Neural crest cell (in vitro differentiated cells): ENCODE results near the gene SSBP2. TPM values are rescaled to one million over a fixed set of nuclear protein-coding genes. Genes with fewer than 3 reads are reported as not detected.

Experiments
- DNase-seq: peaks from one replicate; pipeline ENCODE4 v3.0.0; 2021; ENCODE audit warnings: low read depth, mixed read lengths, low spot score
- H3K27ac Mint-ChIP-seq: one replicate; pipeline ENCODE4 v1.8.0; 2021; ENCODE audit warnings: mild to moderate bottlenecking, mixed read lengths; ENCODE audit not compliant: unreplicated experiment
- H3K27me3 Mint-ChIP-seq: 2 replicates; pipeline ENCODE4 v1.8.0; 2021; ENCODE audit warnings: low read depth, mild to moderate bottlenecking, mixed read lengths
- H3K36me3 Mint-ChIP-seq: 2 replicates; pipeline ENCODE4 v1.8.0; 2021; ENCODE audit warnings: low read depth, mild to moderate bottlenecking, mixed read lengths
- H3K4me1 Mint-ChIP-seq: 2 replicates; pipeline ENCODE4 v1.8.0; 2021; ENCODE audit warnings: mixed read lengths
- H3K4me3 Mint-ChIP-seq: one replicate; pipeline ENCODE4 v1.8.0; 2021; ENCODE audit warnings: mild to moderate bottlenecking, mixed read lengths
- H3K9me3 Mint-ChIP-seq: 2 replicates; pipeline ENCODE4 v1.8.0; 2021; ENCODE audit warnings: mixed read lengths
- CTCF ChIP-seq: fragments of 200-600 bp; sonication (generic); conservative IDR thresholded peaks from 2 replicates; pipeline ENCODE4 v1.5.0; 2021; ENCODE audit warnings: antibody characterized with exemption, mild to moderate bottlenecking
- total RNA-seq: library from RNA; stranded (reverse); gene quantifications from 2 replicates; pipeline ENCODE4 v1.2.1, GENCODE V29; 2021

Gene SSBP2
- total RNA-seq, 1 donor from 2014 or later: 81.7 TPM

GRCh38 chr5:81650987-81651386, 99.9 kb downstream of the SSBP2 start:
- TF ChIP-seq CTCF: no peak
- Mint-ChIP-seq H3K27me3 (no peaks in the 10 kb centered on the region), H3K27ac (no peak overlapping the region), H3K9me3 (no peaks in the 10 kb centered on the region), H3K4me1 (no peaks in the 10 kb centered on the region), H3K4me3 (no peak overlapping the region), H3K36me3 (peaks cover 16% of the 10 kb centered on the region)
- no peak for DNase-seq

- DNase-seq: no peak
- no peak overlapping the region for H3K27ac Mint-ChIP-seq
- H3K4me3 Mint-ChIP-seq: no peak overlapping the region
- TF ChIP-seq CTCF: no peak
- no peaks in the 10 kb centered on the region for H3K4me1 Mint-ChIP-seq
- no peaks in the 10 kb centered on the region for H3K9me3 Mint-ChIP-seq
- no peaks in the 10 kb centered on the region for H3K27me3 Mint-ChIP-seq
- H3K36me3 Mint-ChIP-seq: peaks cover 7% of the 10 kb centered on the region
These were observed 104.4 kb downstream of the SSBP2 start for GRCh38 chr5:81646469-81646995.

- no peak for DNase-seq
- H3K4me3 Mint-ChIP-seq: no peak overlapping the region
- H3K4me1 Mint-ChIP-seq: peaks cover 1% of the 10 kb centered on the region
- H3K36me3 Mint-ChIP-seq: peaks cover 7% of the 10 kb centered on the region
- H3K27me3 Mint-ChIP-seq: no peaks in the 10 kb centered on the region
- TF ChIP-seq CTCF: no peak
- no peaks in the 10 kb centered on the region for H3K9me3 Mint-ChIP-seq
- H3K27ac Mint-ChIP-seq: no peak overlapping the region
These were observed 108.7 kb downstream of the SSBP2 start for GRCh38 chr5:81642210-81642609.

- no peak overlapping the region for H3K27ac Mint-ChIP-seq
- DNase-seq: no peak
- no peaks in the 10 kb centered on the region for H3K9me3 Mint-ChIP-seq
- no peak for TF ChIP-seq CTCF
- peaks cover 2% of the 10 kb centered on the region for H3K36me3 Mint-ChIP-seq
- no peak overlapping the region for H3K4me3 Mint-ChIP-seq
- H3K27me3 Mint-ChIP-seq: no peaks in the 10 kb centered on the region
- peaks cover 6% of the 10 kb centered on the region for H3K4me1 Mint-ChIP-seq
These were observed 111.3 kb downstream of the SSBP2 start for GRCh38 chr5:81639556-81639955.

- Mint-ChIP-seq H3K4me1 (peaks cover 6% of the 10 kb centered on the region), H3K27me3 (no peaks in the 10 kb centered on the region), H3K36me3 (no peaks in the 10 kb centered on the region), H3K4me3 (no peak overlapping the region), H3K27ac (no peak overlapping the region), H3K9me3 (no peaks in the 10 kb centered on the region)
- TF ChIP-seq CTCF: no peak
- DNase-seq: no peak
These were observed 112.4 kb downstream of the SSBP2 start for GRCh38 chr5:81638471-81638870.

- peaks cover 6% of the 10 kb centered on the region for H3K4me1 Mint-ChIP-seq
- TF ChIP-seq CTCF: no peak
- H3K9me3 Mint-ChIP-seq: no peaks in the 10 kb centered on the region
These were observed 117.0 kb downstream of the SSBP2 start for GRCh38 chr5:81633891-81634290.

More at GRCh38 chr5:81633891-81634290, 117.0 kb downstream of the SSBP2 start:
- Mint-ChIP-seq H3K36me3 (peaks cover 3% of the 10 kb centered on the region), H3K4me3 (no peak overlapping the region), H3K27ac (no peak overlapping the region), H3K27me3 (no peaks in the 10 kb centered on the region)
- no peak for DNase-seq
